RPMI7951 (cell line): ENCODE data around the gene C6orf47. TPM values are rescaled to one million over a fixed set of nuclear protein-coding genes. Genes with fewer than 3 reads are reported as not detected.
"Not testable (repeated sequence)": the region's sequence is repeated elsewhere in the genome, so short reads cannot be mapped to it uniquely, and the experiment has no call there.

Experiments
- DNase-seq: peaks from one replicate; pipeline ENCODE4 v3.0.0-alpha.2; 2012; ENCODE audit warnings: low read depth
- total RNA-seq: library from RNA; depleted of rRNA; stranded (reverse); fragments of >200 nt; shearing (Covaris generic); gene quantifications from 2 replicates; pipeline ENCODE4 v1.2.3, GENCODE V29; 2014; rRNA removed

Gene C6orf47
- 13.9 and 18.6 TPM in 2 replicates for total RNA-seq

GRCh38 chr6:31660381-31661261 is at the start of gene C6orf47:
TSS of gene C6orf47 (minus strand) at chr6:31660778. CDS start at chr6:31659947, 831 bp downstream.
- peak; percentile 86 for DNase-seq

GRCh38 chr6:31709157-31709556 is 48.6 kb upstream of the C6orf47 start:
- DNase-seq: not testable (repeated sequence)

GRCh38 chr6:31708224-31708623 is 47.6 kb upstream of the C6orf47 start:
- DNase-seq: no peak

- no peak for DNase-seq
Observed at GRCh38 chr6:31707701-31708100, 47.1 kb upstream of the C6orf47 start.

- DNase-seq: no peak
Observed at GRCh38 chr6:31706599-31706998, 46.0 kb upstream of the C6orf47 start, which contains the start of gene LY6G6F. TSS of gene LY6G6F (plus strand) at chr6:31706866. CDS start at chr6:31706907, 41 bp downstream.

- no peak for DNase-seq
Observed at GRCh38 chr6:31705931-31706330, 45.4 kb upstream of the C6orf47 start.

- peak; percentile 98 for DNase-seq
Observed at GRCh38 chr6:31702819-31703716, 42.5 kb upstream of the C6orf47 start, which contains the start of gene ABHD16A. TSS of gene ABHD16A (minus strand) at chr6:31703324. CDS start at chr6:31703281, 43 bp downstream.

- no peak for DNase-seq
Observed at GRCh38 chr6:31702405-31702818, 41.8 kb upstream of the C6orf47 start.

GRCh38 chr6:31701666-31702404 is 41.3 kb upstream of the C6orf47 start:
- DNase-seq: peak; percentile 33

- DNase-seq: no peak
Observed at GRCh38 chr6:31700740-31701401, 40.3 kb upstream of the C6orf47 start.

- DNase-seq: no peak
Observed at GRCh38 chr6:31697555-31697954, 37.0 kb upstream of the C6orf47 start.

GRCh38 chr6:31693535-31693934 is 33.0 kb upstream of the C6orf47 start:
- no peak for DNase-seq

- DNase-seq: no peak
Observed at GRCh38 chr6:31692886-31693285, 32.3 kb upstream of the C6orf47 start.

- DNase-seq: no peak
Observed at GRCh38 chr6:31692353-31692752, 31.8 kb upstream of the C6orf47 start.

GRCh38 chr6:31691564-31692108 is 31.1 kb upstream of the C6orf47 start:
- DNase-seq: no peak

- no peak for DNase-seq
Observed at GRCh38 chr6:31691078-31691463, 30.5 kb upstream of the C6orf47 start.

GRCh38 chr6:31690231-31691077 is 29.9 kb upstream of the C6orf47 start:
- no peak for DNase-seq

- no peak for DNase-seq
Observed at GRCh38 chr6:31689249-31690110, 28.9 kb upstream of the C6orf47 start.
